GM12873 (cell line): ENCODE results near the gene ATP12A.
A peak's percentile ranks its signal among the peaks of the same experiment; 100 is the strongest.

ENCODE experiments used
- TF ChIP-seq, protein P1 (sequence below): IDR thresholded peaks from 2 replicates; pipeline ENCODE4 v1.5.1; 2012; ENCODE audit warnings: low read depth, mild to moderate bottlenecking, moderate library complexity, low read length, control low read depth; ENCODE audit not compliant: insufficient read depth; ENCODE audit errors: missing control alignments

ATP12A gene

DNA sequence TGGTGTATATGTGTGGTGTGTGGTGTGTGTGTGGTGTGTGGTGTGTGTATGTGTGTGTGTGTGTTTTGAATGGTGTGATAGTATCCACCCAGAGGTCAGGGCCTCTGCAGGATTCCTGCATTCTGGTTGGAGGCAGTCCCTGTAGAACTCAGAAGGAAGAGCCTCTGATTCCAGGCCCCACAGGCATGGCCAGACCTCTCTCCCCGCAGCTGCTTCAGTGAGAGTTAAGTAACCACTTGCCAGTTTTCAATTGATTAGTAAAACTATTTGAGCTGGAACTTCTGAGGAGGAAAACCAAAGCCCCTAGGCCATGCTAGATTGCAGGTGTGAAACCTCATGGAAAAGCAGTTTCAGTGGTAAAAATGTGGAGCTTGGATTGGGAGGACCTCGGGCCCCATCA, 2.1 kb downstream of the ATP12A start:
- TF ChIP-seq, protein P1, sequence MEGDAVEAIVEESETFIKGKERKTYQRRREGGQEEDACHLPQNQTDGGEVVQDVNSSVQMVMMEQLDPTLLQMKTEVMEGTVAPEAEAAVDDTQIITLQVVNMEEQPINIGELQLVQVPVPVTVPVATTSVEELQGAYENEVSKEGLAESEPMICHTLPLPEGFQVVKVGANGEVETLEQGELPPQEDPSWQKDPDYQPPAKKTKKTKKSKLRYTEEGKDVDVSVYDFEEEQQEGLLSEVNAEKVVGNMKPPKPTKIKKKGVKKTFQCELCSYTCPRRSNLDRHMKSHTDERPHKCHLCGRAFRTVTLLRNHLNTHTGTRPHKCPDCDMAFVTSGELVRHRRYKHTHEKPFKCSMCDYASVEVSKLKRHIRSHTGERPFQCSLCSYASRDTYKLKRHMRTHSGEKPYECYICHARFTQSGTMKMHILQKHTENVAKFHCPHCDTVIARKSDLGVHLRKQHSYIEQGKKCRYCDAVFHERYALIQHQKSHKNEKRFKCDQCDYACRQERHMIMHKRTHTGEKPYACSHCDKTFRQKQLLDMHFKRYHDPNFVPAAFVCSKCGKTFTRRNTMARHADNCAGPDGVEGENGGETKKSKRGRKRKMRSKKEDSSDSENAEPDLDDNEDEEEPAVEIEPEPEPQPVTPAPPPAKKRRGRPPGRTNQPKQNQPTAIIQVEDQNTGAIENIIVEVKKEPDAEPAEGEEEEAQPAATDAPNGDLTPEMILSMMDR: no peak

DNA sequence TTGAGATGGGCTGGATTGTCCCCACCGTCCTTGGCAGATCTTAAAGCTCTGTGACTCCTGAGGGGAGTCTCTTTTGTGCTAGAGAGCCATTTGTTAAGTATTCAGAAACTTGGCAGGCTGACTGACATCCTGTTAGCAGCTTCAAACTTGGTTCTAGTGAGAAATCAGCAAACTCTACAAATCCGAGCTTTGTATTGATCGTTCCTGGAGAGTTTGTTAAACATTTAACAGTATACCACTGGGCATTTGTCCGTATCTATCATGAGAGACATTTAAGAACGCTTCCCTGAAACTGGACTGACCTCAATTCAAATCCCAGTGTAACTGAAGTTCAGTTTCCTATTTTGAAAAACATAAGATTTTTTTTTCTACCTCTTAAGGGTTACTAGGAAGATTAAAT, 3.1 kb downstream of the ATP12A start:
- TF ChIP-seq, protein P1: no peak

DNA sequence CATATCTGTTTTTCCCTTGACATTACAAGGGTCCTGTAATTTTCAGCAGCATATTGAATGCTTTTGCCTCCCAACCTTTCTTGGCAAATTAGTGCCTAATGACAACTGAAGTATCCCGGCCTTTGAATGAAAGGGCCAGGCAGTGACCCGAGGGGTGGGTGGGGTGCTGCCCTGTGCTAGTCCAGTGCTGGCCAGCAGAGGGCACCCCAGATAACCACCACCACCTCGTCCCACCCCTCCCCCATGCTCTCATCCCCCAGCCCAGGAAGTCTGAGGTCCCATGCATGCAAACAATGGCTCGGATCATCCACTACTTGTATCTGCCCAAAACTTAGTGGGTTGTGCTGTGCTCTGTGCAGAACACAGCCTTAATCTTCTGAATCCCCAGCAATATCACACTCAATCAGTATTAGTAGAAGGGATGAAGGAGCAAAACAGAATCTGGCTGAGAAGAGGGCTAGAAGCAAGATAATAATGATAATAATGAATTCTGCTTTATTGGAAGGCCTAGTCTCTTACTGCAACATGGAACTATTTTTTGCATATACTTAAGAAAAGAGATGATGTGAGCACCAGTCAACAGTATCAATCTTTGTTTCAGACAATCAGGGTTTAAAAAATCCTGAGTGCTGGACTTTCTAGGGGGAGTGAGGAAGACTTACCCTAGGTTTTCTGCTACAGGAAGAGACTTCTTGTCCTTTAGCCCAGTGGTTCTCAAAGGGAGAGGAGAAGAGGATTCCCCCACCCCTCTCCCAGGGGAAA, 3.8 kb downstream of the ATP12A start:
- TF ChIP-seq, protein P1: peak; percentile 92

DNA sequence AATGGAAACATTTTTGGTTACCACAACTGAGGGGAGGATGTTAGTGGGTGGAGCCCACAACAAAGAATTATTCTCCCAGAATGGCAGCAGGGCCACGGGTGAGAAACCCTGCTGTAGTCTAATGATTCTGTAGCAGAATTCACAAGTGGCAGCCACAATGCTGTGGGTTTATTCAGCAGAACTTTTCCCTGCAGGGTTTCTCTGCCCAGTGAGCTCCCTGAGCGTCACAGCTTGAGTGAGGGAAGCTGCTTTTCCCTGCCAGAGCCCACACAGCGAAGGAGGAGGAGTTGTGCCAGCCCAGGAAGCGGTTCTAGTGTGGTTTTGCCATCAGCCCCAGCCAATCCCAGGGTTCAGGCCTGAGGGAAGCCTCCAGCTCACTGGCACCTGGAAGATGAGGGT, 4.4 kb downstream of the ATP12A start:
- TF ChIP-seq, protein P1: no peak

DNA sequence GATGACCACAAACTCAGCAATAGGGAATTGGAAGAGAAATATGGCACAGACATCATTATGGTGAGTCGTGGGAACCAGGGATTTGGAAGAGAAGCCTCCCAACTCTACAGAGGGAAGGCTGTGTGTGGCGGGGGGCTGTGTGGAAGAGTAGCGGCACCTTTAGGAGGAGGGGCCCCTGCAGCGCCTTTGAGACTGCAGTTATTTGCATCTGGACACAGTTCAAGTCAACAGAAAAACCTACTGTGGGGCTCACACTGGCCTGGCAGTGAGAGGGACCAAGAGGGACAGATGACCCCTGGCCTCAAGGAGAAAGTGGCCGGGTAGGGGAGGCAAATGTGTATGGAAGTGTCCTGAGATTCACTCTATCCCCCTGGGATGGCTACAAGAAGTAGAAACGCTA, 5.1 kb downstream of the ATP12A start:
- TF ChIP-seq, protein P1: no peak

DNA sequence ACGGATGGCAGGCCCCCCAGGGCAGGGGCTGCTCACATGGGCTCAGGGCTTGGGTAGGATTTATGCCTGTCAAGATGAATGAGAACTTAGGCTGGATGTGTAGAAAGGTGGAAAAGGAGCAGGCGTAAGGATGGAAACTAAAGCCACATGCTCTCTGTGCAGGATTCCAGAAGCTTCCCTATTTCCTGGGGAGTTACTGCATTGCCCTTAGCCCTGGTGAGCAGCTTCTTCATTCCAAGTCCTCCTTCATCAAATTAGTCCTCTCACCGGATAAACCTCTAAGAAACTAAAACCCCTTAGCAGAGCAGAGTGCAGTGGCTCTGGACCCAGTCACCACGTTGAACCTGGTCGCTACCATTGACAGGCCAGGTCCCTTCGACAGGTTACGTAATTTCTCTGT, 7.4 kb downstream of the ATP12A start:
- TF ChIP-seq, protein P1: no peak

DNA sequence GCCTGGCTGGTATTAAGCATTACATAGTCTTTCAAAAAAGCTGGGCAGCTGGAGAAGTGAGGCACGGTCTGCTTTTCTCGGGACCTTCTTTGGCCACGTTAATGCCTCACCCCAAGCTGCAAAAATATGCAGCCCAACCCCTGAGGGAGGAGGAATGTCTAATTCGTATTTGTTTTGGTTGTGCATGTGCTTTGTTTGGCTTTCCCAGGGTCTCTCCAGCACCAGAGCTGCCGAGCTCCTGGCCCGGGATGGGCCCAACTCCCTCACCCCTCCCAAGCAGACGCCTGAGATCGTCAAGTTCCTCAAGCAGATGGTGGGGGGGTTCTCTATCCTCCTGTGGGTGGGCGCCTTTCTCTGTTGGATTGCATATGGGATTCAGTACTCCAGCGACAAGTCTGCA, 7.9 kb downstream of the ATP12A start:
- TF ChIP-seq, protein P1: no peak

DNA sequence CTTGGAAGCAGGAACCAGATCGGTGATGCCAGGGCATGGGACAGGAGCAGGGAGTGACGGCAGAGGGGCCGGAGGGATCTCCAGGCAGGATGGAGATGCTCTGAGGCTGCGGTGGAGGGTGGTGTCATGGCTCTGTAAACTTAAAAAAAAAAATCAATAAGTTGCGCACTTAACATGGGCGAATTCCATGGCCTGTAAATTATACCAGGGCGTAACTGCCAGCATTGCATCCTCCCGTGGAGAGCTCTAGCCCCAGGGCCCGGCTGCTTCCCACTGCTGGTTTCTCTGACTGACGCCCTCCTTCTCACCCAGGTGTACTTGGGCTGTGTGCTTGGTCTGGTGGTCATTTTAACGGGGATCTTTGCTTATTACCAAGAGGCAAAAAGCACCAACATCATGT, 8.7 kb downstream of the ATP12A start:
- TF ChIP-seq, protein P1: no peak
